ENCODE measurements around the gene IGLON5.

Gene IGLON5

DNA sequence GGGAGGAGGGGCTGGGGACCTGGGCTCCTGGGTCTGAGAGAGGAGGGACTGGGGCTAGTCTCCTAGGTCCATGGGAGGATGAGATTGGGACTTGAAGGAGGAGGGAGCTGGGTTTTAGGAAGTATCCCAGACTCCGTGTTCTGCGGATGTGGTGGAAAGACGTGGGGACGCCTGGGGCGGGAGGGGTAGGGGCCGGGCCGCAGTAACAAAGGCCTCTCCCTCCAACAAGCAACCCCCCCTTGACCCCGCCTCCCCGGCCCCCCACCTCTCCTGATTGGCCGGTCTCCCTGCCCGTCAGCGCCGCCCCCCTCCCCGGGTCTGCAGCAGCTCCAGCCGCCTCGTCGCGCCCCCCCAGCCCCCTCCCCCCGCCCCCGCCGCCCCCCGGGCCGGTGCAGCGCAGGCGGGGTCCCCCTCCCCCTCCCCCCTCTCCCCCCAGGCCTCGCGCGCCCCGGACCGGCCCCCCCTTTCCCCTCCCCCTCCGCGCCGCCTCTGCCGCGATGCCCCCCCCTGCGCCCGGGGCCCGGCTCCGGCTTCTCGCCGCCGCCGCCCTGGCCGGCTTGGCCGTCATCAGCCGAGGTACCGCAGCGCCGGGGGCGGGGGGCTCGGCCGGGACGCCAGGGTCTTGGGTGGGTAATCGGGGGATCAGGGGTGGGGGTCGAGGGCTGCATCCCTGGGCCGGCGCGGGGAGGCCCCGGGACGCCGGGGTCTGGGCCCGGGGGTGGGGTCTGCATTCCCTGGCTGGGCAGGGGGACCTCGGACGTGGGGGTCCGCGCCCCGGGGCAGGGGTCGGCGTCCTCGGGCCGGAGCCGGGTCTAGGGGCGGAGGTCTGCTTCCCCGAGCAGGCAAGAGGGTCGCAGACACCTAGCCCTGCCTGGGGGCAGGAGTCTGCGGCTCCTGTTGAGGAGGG lies at the start of gene IGLON5:
Gene IGLON5 (plus strand): TSS at position 294 of the 907 bp plus-strand sequence. CDS start 204 bp downstream, at position 498.
- no peak for DNase-seq (ENCODE audit: low spot score)

DNA sequence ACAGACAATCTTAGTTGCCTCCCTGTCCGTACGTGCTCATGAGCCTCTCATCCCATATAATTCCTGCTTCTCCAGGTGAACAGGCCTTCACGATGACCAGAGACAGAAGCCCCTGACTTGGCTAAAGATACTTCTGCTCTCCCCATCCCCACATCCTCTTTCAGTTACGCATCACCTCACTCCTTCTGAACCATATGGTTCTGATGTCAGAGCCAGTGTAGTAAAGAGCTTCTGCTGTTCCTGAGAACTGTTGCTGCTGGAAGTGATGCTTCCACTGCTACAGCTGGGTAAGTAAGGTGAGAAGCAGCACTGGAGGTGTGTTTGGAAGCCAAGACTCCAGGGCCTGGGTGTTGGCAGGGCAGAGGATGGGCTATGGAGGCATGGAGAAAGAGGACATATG lies 47.6 kb upstream of the IGLON5 start:
- DNase-seq (ENCODE audit: low spot score): no peak

DNA sequence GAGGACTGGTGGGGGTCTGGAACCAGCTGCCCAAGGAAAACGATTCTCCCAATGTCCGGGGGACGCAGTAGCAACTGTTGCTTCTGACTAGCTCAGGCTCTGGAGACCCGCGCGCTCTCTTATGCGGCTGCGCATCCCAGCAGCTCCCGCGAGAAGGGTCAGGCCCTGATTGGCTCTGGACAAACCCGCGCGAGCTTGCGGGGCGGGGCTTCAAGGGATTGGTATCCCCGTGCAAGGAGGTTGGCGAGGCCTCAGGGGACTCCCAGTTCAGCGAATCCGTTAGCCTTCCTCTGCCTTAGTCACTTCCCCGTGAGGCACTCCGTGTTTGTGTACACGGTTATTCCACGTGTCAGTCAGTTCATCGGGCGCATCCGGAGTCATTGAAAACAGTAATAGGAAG lies 40.4 kb upstream of the IGLON5 start:
- no peak for DNase-seq (ENCODE audit: low spot score)

DNA sequence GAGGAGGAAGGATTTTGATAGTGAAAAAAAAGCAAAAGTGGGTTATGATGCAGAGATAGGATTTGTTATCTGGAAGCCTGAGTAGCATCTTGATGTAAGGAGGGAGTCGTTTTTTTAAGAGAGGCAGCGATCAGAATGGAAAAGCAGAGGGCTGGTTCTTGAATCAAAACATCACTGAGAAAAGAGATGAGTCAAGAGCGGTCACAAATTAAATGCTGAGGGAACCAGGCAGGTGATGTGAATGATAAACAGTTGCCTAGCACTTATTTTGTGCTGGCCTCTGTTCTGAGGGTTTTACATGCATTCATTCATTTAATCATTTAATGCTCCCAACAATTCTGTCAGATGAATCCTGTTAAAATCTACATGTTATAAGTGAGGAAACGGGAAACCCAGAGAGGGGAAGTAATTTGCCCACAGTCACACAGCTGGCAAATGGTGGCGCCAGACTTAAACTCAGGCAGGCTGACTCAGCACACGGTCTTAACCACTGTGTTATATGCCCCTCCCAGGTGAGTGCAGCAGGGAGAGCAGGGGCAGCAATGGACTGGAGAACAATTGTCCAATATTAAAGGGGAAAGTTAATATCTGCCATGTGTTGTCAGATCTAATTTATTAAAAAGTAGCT lies 39.1 kb upstream of the IGLON5 start:
- DNase-seq (ENCODE audit: low spot score): no peak

DNA sequence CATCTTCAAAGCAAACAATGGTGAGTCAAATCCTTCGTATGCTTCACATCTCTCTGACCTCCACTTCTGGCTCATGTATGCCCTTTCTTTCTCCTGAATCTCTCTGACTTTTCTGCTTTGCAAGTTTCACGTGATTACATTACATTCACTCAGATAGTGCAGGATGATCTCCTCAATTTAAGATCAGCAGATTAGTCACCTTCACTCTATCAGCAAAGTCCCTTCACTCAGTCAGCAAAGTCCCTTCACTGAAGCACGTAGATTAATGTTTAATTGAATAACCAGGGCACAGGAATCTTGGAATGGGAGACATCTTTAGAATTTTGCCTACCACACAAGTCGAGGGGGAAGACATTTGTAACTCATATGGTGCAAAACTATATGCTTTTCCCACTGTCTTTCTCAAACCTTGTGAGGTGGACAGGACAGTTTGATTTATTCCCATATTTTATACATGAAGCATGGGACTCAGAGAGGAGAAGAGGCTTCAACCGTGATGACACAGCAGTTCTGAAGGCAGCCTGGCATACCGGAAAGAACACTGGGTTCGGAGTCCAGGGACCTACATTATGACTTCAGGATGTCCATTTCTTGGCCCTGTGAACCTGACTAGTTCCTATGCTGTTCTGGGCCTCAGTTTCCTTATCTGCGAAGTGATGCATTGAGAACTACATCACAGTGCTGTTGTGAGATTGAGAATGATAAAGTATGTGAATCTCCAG lies 37.2 kb upstream of the IGLON5 start:
- no peak for DNase-seq (ENCODE audit: low spot score)

DNA sequence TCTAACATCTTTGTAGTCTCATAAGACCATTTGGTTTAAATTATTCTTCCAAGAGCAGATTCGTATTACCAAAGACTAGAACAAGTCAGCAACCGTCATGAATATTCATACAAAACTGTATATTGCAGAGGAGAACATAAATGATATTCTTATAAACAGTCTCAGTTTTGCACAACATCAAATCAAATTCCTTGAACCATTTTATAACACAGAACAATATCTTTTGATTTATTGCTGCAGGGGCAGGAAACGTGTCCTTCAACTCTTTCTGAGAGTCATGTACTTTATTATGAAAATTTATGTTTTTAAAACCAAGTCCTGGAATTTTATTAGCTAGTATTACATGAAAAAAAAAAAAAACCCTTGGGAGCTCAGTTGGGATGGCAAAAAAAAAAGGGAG lies 34.3 kb upstream of the IGLON5 start:
- no peak for DNase-seq (ENCODE audit: low spot score)

DNA sequence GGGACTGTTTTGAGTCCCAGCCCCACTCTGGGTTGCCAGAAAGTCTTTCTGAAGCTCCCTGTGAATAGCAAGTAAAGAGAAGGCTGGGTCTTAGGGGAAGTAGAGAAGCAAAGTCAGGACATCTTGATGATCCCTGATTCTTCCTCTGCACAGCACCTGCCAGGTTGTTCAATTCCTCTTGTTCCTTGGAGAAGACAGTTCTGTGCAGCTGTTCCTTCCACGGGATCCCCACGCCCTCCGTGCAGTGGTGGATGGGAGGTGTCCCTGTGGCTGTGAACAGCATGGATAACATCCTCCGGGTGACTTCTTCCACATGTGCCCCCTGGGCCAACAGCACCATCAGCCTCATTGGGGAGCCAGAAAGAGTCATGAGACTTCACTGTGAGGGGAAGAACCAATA lies 29.1 kb upstream of the IGLON5 start:
- no peak for DNase-seq (ENCODE audit: low spot score)

DNA sequence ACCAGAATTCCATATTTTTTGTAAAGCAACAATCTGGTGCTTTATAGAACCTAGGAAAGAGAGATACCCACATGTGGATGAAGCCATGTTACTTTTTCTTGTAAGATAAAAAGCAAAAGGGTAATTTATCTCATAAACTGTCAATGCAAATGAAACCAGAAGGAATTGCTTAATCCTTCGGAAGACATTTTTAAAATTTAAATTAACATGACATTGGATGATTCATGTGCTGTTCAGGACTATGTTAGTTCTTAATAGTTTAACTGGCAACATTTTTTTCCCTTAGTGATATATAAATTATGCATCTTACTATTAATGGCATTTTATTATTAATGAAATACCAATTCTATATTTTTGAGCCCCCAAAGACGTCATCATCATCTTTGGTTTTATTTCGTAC lies 25.8 kb upstream of the IGLON5 start:
- no peak for DNase-seq (ENCODE audit: low spot score)

DNA sequence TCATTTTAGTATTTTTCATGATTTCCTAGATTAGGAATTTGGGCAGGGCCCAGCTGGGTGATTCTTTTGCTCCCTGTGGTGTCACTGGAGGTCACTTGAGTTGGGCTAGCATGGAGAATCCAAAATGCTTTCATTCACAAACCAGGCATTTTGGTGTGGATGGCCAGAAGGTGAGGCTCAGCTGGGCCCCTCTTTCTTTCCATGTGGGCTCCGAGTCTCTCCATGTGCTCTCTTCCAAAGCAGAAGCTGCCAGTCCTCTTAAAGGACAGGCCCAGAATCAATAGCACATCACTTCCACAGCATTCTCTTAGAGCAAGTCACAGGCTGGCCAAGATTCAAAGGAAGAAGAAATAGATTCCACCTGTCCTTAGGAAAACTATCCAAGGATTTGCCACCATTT lies 21.8 kb upstream of the IGLON5 start:
- DNase-seq (ENCODE audit: low spot score): no peak

DNA sequence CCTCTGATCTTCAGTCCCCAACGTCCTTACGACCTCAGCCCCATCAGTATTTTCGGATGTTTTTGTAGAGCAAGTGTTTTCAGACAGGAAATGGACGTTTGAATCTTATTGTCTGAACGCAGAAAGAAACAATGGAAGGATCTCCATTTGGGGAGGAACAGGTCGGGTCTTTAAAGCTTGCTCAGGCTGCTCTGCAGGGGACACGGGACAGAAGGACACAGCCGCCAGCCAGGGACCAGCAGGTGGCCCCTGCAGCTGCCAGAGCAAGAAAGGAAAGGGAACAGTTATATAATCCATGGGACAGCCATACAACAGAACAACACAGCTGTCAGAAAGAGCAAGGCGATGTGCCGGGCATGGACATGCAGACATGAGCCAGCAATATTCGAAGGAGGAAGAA lies 18.5 kb upstream of the IGLON5 start:
- no peak for DNase-seq (ENCODE audit: low spot score)

DNA sequence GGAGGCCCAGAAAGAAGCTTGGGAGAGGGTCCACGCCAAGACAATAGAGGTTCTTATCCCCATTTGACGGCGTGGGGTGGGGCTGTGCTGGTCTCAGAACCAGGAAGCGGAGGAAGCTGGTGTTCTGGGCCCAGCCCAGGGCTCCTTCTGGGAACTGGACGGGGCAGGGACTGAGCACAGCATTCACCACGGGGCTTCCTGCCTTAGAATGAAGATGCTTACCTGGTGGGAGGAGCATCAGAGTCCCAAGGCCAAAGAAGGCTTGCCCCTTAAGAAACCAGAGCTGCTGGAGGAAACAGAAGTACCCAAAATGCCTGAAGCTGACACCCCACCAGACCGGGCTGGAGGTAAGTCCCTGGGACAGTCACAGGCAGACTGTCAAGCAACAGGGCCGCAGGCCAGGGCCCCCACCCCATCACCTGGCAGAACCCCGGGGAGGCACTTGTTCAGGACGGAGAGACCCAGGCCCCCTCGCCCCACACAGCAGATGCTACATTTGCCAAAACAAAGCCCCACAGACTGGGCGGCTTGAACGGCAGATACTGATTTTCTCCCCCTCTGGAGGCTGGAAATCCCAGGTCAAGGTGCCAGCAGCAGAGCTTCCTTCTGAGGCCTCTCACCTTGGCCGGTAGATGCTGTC lies 17.8 kb upstream of the IGLON5 start:
- DNase-seq (ENCODE audit: low spot score): no peak

DNA sequence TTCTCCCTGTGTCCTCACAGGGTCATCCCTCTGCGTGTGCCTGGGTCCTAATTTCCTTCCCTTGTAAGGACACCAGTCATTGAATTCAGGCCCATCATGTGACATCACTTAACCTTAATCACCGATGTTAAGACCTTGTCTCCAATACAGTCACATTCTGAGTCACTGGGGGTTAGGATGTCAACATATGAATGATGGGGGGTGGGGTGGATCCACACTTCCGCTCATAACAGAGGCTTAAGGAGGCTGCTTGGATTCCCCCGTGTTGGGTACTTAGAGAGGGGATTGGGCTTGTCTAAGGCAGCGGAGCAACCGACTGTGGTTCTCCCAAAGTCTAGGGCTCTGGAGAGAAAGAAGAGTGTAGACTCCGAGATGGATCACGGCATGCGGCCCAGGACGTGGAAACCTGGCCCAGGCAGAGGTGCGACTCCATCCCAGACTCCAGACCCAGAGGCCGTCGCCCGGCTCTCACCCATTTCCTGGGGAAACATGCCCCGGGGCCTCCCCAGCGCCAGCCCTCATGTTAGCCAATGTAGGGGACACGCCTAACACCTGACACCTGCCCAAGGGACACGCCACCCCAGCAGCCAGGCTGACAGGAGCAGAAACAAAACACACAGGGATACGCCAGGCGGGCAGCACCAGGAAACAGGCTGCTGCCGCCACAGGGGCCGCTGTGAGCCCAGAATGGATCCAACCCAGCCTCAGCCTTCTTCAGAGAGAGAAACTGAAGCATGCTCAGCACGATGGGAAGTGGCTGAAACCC lies 17.1 kb upstream of the IGLON5 start:
- DNase-seq (ENCODE audit: low spot score): no peak

DNA sequence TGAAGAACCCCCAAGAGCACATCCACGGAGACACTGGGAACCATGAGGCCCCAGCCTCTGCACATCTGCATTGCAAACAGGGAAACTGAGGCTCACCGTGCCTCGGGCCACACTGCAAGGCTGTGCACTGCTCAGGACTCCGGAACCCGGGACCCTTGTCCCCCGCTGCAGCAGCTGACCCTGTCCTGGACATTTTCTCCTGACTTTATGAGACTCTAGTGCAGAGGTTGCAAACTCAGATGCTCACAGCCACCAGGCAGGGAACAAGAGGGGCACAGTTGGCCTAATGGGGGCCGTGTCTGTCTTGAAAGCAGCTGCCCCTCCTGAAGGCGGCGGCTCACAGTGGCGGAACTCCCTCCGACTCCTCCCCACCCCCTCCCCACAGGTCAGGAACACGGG lies 16.5 kb upstream of the IGLON5 start:
- no peak for DNase-seq (ENCODE audit: low spot score)

DNA sequence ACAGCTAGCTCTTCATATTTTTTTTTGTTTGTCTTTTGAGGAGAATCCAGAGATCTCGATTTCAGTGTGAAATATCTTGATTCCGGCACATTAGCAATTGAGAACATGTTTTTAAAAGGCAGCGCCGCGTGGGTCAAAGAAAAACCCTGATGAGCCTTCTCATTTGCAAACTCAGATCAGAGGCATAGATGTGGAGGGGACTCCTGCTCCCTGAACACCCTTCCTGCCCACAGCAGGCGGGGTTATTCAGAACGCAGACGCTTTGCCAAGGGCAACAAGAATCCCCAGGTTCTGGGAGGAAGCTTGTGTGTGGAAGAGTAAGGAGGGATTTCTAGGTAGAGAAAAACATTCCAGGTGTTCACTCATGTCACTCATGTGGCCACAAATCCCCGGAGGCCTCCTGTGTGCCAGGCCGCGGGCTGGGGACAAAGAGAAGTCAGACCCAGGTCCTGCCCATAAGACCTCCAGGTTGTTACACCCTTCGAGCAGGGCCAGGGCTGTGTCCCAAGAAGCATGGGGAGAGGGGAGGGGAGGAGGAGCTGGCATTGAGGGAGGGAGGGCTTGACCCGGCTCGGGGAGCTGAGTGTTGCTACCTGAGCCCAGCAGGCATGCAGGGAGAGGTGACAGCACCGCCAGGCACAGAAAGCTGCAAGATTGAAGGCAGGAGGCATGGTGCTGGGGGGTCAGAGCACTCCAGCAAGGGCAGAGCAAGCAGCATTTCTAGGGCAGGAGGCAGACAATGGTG lies 15.9 kb upstream of the IGLON5 start:
- DNase-seq (ENCODE audit: low spot score): no peak

DNA sequence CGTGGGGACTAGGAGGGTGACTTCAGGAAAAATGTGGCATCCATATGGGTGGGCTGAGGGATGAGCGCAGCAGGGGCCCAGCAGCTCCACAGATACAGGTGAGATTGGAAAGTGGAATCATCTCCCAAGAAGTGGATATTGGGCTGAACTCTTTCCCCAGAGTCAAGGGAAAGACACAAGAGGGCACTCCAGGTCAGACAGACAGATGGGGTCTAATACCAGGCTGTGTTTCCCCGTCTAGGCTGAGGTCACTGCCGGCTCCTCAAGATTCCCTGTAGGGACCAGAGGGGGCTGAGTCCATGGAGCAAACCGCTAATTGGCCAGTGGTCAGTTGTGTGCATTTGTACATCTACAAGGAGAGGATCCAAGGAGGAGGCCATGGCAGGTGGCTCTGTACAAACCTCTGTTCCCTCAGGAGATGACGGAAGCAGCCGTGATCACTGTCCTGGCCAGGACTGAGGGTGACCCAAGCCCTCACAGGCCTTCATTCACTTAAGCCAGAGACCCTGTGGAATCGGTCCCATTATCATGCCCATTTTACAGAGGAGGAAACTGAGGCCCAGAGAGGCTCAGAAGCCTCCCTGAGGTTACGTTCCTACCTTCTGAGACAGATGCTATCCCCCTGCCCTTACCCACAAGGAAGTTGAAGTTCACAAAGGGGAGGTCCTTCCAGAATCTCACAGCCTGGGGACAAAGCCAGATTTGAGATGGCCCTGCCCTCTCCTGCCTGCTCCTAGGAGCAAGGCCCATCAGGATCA lies 14.9 kb upstream of the IGLON5 start:
- no peak for DNase-seq (ENCODE audit: low spot score)

DNA sequence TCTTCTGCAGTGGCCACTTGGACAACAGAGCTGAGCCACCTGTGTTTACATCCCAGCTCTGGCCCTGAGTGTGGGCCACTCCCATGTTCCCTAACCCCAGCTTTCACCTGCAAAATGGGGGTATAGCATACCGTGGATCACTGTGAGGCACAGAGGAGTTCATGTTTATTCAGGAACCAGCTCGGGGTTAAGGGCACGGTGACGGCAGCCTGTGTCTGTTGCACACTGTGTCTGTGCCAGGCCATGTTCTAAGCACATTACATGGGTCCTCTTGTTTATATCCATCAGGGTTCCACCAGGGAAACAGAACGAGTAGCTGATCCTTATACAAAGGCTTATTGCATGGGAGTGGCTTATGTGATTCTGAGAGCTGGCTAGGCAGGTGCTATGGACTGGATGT lies 14.0 kb upstream of the IGLON5 start:
- DNase-seq (ENCODE audit: low spot score): no peak

DNA sequence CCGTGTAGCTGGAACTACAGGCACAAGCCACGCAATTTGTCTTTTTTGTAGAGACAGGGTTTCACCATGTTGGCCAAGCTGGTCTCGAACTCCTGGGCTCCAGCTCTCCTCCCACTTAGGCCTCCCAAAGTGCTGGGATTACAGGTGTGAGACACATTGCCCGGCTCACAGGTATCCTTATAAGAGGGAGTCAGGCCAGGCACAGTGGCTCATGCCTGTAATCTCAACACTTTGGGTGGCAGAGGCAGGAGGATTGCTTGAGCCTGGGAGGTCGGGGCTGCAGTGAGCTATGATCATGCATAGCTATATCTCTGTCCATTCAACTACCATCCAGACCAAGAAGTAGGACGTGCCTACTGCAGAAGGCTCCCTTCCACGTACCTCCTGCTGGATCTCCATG lies 10.2 kb upstream of the IGLON5 start:
- DNase-seq (ENCODE audit: low spot score): no peak

DNA sequence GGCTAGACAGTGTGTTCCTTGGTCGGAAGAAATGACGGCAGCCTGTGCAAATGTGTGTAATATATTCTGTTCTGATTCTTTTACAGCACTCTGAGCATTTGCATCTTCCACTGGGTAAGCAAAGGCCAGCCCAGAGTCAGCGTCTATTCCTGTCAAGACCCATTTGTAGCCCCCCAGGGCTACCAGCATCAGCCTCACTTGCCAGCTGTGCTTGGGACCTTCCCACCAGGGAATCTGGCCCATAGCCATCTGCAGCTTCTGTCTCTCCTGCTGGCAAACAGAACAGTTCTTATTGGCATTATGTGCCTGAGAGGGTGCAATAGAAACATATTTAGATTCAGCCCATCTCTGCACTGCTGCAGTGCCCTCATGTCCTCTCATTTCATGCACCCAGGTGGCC lies 6.0 kb upstream of the IGLON5 start:
- no peak for DNase-seq (ENCODE audit: low spot score)

DNA sequence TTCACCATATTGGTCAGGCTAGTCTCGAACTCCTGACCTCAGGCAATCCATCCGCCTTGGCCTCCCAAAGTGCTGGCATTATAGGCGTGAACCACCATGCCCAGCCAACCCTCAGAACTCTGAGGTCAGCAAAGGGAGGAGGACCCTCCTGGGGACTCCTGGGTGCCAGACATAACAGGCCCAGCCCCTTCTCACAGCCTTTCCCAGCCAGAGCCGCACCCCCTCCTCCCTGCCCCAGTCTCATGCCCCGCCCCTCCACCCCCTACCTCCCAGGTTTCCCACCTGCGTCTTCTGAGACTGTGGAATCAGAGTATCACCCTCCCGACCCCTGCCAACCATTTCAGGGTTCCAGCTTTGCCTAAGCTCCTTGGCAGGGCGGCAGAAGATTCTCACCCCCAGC lies 5.2 kb downstream of the IGLON5 start:
- no peak for DNase-seq (ENCODE audit: low spot score)

DNA sequence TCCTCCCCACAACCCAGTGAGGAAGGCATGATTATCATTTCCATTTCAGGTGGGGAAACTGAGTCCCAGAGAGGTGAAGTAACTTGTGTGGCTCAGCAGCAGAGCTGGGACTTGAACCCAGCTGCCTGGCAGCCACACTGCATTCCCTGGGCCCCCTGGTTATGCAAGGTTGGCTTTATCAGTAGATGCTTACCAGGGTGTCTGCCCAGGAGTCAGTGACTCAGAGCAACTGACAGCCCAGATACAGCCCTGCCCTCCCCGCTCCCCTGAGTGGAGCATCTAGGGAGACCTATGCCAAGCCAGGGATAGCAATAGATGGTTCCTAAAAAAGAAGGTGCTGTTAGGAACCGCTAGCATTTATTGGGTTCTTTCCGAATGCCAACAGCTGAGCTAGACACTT lies 5.9 kb downstream of the IGLON5 start:
- no peak for DNase-seq (ENCODE audit: low spot score)

All from HuH-7 (cell line).